GM12872 (cell line): ENCODE data around the gene PCDH9.

Experiments used
- TF ChIP-seq, protein P1 (sequence below): IDR thresholded peaks from 3 replicates; pipeline ENCODE4 v1.5.1; 2011; ENCODE audit warnings: low read depth, mild to moderate bottlenecking, low read length, moderate library complexity; ENCODE audit not compliant: insufficient read depth

Gene PCDH9

GRCh38 chr13:66586489-66586888, 643.6 kb downstream of the PCDH9 start:
- TF ChIP-seq, protein P1, sequence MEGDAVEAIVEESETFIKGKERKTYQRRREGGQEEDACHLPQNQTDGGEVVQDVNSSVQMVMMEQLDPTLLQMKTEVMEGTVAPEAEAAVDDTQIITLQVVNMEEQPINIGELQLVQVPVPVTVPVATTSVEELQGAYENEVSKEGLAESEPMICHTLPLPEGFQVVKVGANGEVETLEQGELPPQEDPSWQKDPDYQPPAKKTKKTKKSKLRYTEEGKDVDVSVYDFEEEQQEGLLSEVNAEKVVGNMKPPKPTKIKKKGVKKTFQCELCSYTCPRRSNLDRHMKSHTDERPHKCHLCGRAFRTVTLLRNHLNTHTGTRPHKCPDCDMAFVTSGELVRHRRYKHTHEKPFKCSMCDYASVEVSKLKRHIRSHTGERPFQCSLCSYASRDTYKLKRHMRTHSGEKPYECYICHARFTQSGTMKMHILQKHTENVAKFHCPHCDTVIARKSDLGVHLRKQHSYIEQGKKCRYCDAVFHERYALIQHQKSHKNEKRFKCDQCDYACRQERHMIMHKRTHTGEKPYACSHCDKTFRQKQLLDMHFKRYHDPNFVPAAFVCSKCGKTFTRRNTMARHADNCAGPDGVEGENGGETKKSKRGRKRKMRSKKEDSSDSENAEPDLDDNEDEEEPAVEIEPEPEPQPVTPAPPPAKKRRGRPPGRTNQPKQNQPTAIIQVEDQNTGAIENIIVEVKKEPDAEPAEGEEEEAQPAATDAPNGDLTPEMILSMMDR, result no peak

- TF ChIP-seq, protein P1, result no peak
These were observed 644.4 kb downstream of the PCDH9 start for GRCh38 chr13:66585669-66586203.

- TF ChIP-seq, protein P1, result no peak
These were observed 648.5 kb downstream of the PCDH9 start for GRCh38 chr13:66581675-66582074.

DNA sequence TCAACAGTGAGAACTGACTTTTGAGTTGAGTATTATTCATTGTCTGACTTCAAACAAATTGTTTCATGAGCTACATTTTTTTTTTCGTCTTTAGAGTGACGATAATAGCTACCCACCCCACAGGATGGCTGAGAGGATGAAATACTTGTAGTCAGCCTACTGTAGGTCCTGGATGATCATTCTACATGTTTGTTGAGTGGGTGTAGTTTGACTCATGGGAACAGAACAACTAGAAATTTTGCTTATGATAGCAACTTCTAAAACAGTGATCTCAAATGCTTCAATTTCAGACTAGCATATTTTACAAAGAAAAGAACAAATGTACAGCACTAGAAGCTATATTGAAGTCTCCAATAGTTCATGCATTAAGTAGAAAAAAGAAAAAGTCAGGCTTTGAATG, 651.8 kb downstream of the PCDH9 start:
- TF ChIP-seq, protein P1, result no peak

- TF ChIP-seq, protein P1, result no peak
These were observed 652.8 kb downstream of the PCDH9 start for GRCh38 chr13:66577358-66577757.

DNA sequence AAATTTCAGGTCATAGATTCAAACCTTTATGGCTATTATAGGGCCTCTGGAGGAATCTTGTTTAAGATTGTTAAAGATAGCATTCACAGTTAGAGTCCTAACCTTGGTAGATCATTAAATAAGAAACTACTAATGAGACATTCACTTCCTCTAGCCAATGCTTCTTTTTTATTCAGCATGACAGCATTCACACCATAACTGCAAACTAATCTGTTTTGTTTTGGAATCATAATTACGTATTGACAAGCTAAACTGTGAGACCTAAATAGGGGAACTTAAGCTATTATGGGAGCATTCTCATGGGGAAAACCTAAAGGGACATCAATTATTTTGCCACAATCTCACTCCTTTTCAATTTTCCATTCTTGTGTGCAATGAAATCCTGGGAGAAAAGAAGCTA, 653.8 kb downstream of the PCDH9 start:
- TF ChIP-seq, protein P1, result no peak

GRCh38 chr13:66574606-66575005, 655.5 kb downstream of the PCDH9 start:
- TF ChIP-seq, protein P1, result no peak
